GM23338 (cell line): ENCODE measurements around the gene CPNE1. TPM values are rescaled to one million over a fixed set of nuclear protein-coding genes. Genes with fewer than 3 reads are reported as not detected.

ENCODE experiments used
- ATAC-seq: fragments of 200-7000 bp; cut with Tn5 transposase; 3 replicates; pipeline ENCODE4 v1.9.1; 2020
- DNase-seq: peaks from one replicate; pipeline ENCODE4 v3.0.0-alpha.2; 2015; ENCODE audit warnings: low spot score
- H2AFZ ChIP-seq: fragments of 200-600 bp; sonication (generic); 2 replicates; pipeline ENCODE4 v1.8.0; 2016; ENCODE audit warnings: antibody characterized with exemption, mild to moderate bottlenecking, moderate library complexity
- H3F3A ChIP-seq: fragments of 200-600 bp; sonication (generic); replicated peaks from 2 replicates; pipeline ENCODE4 v1.8.0; 2017; ENCODE audit warnings: antibody characterized with exemption, mixed run types, low read depth
- H3K27ac ChIP-seq: fragments of 200-600 bp; sonication (generic); 2 replicates; pipeline ENCODE4 v1.6.1; 2016; ENCODE audit warnings: low read depth
- H3K27me3 ChIP-seq: fragments of 200-600 bp; sonication (generic); 2 replicates; pipeline ENCODE4 v1.8.0; 2016; ENCODE audit warnings: mild to moderate bottlenecking, mixed run types, moderate library complexity; ENCODE audit not compliant: insufficient read depth
- H3K36me3 ChIP-seq: fragments of 200-600 bp; sonication (generic); 2 replicates; pipeline ENCODE4 v1.8.0; 2016; ENCODE audit warnings: mild to moderate bottlenecking; ENCODE audit not compliant: insufficient read depth
- H3K4me1 ChIP-seq: fragments of 200-600 bp; sonication (generic); 2 replicates; pipeline ENCODE4 v1.8.0; 2016; ENCODE audit warnings: mild to moderate bottlenecking, moderate library complexity; ENCODE audit not compliant: insufficient read depth
- H3K4me2 ChIP-seq: fragments of 200-600 bp; sonication (generic); 2 replicates; pipeline ENCODE4 v1.7.1; 2017; ENCODE audit warnings: mixed run types
- H3K4me3 ChIP-seq: fragments of 200-600 bp; sonication (generic); 2 replicates; pipeline ENCODE4 v1.6.1; 2016; ENCODE audit warnings: mixed run types
- H3K79me2 ChIP-seq: fragments of 200-600 bp; sonication (generic); replicated peaks from 2 replicates; pipeline ENCODE4 v1.8.0; 2017; ENCODE audit warnings: mild to moderate bottlenecking; ENCODE audit not compliant: insufficient read depth
- H3K9me2 ChIP-seq: fragments of 200-600 bp; sonication (generic); 2 replicates; pipeline ENCODE4 v1.8.0; 2017; ENCODE audit not compliant: insufficient read depth
- H4K20me1 ChIP-seq: fragments of 200-600 bp; sonication (generic); replicated peaks from 2 replicates; pipeline ENCODE4 v1.8.0; 2017; ENCODE audit warnings: mild to moderate bottlenecking; ENCODE audit not compliant: insufficient read depth
- H3K27ac Mint-ChIP-seq: 2 replicates; pipeline ENCODE4 v1.8.0; 2020; ENCODE audit warnings: inconsistent platforms, mild to moderate bottlenecking, moderate library complexity, mixed read lengths
- H3K27me3 Mint-ChIP-seq: 3 replicates; pipeline ENCODE4 v1.8.0; 2022; ENCODE audit warnings: low read depth, mild to moderate bottlenecking, moderate library complexity, mixed read lengths, inconsistent platforms; ENCODE audit not compliant: insufficient read depth, poor library complexity
- H3K36me3 Mint-ChIP-seq: 3 replicates; pipeline ENCODE4 v1.8.0; 2021; ENCODE audit warnings: low read depth, mild to moderate bottlenecking, inconsistent platforms, moderate library complexity, mixed read lengths
- H3K4me1 Mint-ChIP-seq: 3 replicates; pipeline ENCODE4 v1.8.0; 2020; ENCODE audit warnings: mild to moderate bottlenecking, inconsistent platforms, mixed read lengths
- H3K4me3 Mint-ChIP-seq: 3 replicates; pipeline ENCODE4 v1.8.0; 2021; ENCODE audit warnings: moderate library complexity, mild to moderate bottlenecking, inconsistent platforms, mixed read lengths
- H3K9me3 Mint-ChIP-seq: 3 replicates; pipeline ENCODE4 v1.8.0; 2020; ENCODE audit warnings: moderate library complexity, mild to moderate bottlenecking, inconsistent platforms, mixed read lengths
- CREB1 ChIP-seq: fragments of 250-450 bp; sonication (Bioruptor Pico); IDR thresholded peaks from 2 replicates; pipeline ENCODE4 v1.5.0; 2020; ENCODE audit warnings: low read depth, mild to moderate bottlenecking, moderate library complexity
- EZH2 ChIP-seq: fragments of 200-600 bp; sonication (generic); IDR thresholded peaks from one replicate; pipeline ENCODE4 v1.8.0; 2017; ENCODE audit warnings: antibody characterized with exemption, mild to moderate bottlenecking, low read depth; ENCODE audit not compliant: unreplicated experiment
- EZH2phosphoT487 ChIP-seq: fragments of 200-600 bp; sonication (generic); IDR thresholded peaks from one replicate; pipeline ENCODE4 v1.8.1; 2018; ENCODE audit warnings: antibody characterized with exemption; ENCODE audit not compliant: unreplicated experiment
- JUNB ChIP-seq: IDR thresholded peaks from one replicate; pipeline ENCODE4 v1.6.1; 2016; ENCODE audit warnings: antibody characterized with exemption; ENCODE audit not compliant: unreplicated experiment
- NANOG ChIP-seq: IDR thresholded peaks from 2 replicates; pipeline ENCODE4 v1.6.1; 2016; ENCODE audit warnings: antibody characterized with exemption, borderline replicate concordance
- POLR2AphosphoS5 ChIP-seq: IDR thresholded peaks from 2 replicates; pipeline ENCODE4 v1.6.1; 2016; ENCODE audit warnings: antibody characterized with exemption, low read depth
- STAT1 ChIP-seq: IDR thresholded peaks from one replicate; pipeline ENCODE4 v1.6.1; 2016; ENCODE audit warnings: antibody characterized with exemption; ENCODE audit not compliant: unreplicated experiment
- ZNF114 ChIP-seq: fragments of 250-450 bp; sonication (Bioruptor Pico); IDR thresholded peaks from 2 replicates; pipeline ENCODE4 v1.5.0; 2020; ENCODE audit warnings: mild to moderate bottlenecking, moderate library complexity
- ZNF331 ChIP-seq: fragments of 250-450 bp; sonication (Bioruptor Pico); IDR thresholded peaks from 2 replicates; pipeline ENCODE4 v1.5.0; 2020; ENCODE audit warnings: low read depth, mild to moderate bottlenecking, moderate library complexity
- polyA plus RNA-seq: library from polyadenylated mRNA; unstranded; fragments of >200 nt; fragmentation: Nextera tagmentation; extraction: Ambion mirVana; gene quantifications from 2 replicates; pipeline ENCODE4 v1.2.1, GENCODE V29; 2016
- total RNA-seq: library from RNA; depleted of rRNA; stranded (reverse); fragments of >200 nt; shearing (Covaris generic); gene quantifications from 2 replicates; pipeline ENCODE4 v1.2.3, GENCODE V29; 2014
- TF ChIP-seq, protein P1 (sequence below): fragments of 250-450 bp; sonication (Bioruptor Pico); IDR thresholded peaks from 2 replicates; pipeline ENCODE4 v1.5.0; 2020; ENCODE audit warnings: mild to moderate bottlenecking, moderate library complexity
- TF ChIP-seq, protein P2 (sequence below): IDR thresholded peaks from 2 replicates; pipeline ENCODE4 v1.6.1; 2016; ENCODE audit warnings: antibody characterized with exemption
- TF ChIP-seq, protein P3 (sequence below): IDR thresholded peaks from one replicate; pipeline ENCODE4 v1.6.1; 2018; ENCODE audit warnings: antibody characterized with exemption; ENCODE audit not compliant: unreplicated experiment
- TF ChIP-seq, protein P4 (sequence below), 2 experiments: fragments of 200-600 bp in 1 of 2; sonication (generic) in 1 of 2; conservative IDR thresholded peaks; 2 replicates each; pipeline versions ENCODE4 v1.5.1 to v1.6.1; 2016 to 2017; ENCODE audit warnings: antibody characterized with exemption in 2 of 2, low read depth in 2 of 2, mild to moderate bottlenecking in 2 of 2, moderate library complexity in 1 of 2

Gene CPNE1
- total and polyA plus RNA-seq, 2 experiments from 2014 or later = 189 to 196 TPM

DNA sequence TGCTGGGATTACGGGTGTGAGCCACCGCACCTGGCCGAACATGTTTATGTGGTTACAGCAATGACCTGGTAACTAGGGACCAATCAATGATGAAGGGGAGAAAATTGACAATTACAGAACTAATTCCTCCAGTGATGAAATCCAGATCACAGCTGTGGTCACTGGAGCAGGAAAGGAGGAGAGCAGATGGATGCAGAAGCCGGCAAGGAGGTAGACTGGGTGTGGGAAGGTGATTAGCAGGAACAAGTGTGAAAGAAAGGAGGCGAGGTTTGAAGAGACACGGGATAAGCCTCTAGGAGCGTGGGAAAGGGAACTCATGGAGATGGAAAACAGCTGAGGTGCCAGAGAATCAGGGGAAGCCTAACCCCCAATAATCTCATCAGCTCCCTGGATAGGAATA lies 66.2 kb downstream of the CPNE1 start:
- H3K4me1 Mint-ChIP-seq = peaks cover 13% of the 10 kb centered on the region
- Histone ChIP-seq H2AFZ (no peak overlapping the region), H3F3A (no peaks in the 10 kb centered on the region), H3K27ac (no peak overlapping the region), H3K27me3 (peaks cover 40% of the 10 kb centered on the region), H4K20me1 (no peaks in the 10 kb centered on the region), H3K4me2 (no peak overlapping the region), H3K36me3 (no peaks in the 10 kb centered on the region), H3K79me2 (no peaks in the 10 kb centered on the region), H3K9me2 (no peaks in the 10 kb centered on the region), H3K4me3 (no peak overlapping the region), H3K4me1 (no peaks in the 10 kb centered on the region)
- no peak overlapping the region; the same call in 2 of the 3 replicates for H3K4me3 Mint-ChIP-seq
- no peaks in the 10 kb centered on the region; the same call in 1 of the 3 replicates for H3K36me3 Mint-ChIP-seq
- H3K9me3 Mint-ChIP-seq = no peaks in the 10 kb centered on the region; the same call in 2 of the 3 replicates
- DNase-seq = no peak
- no peak overlapping the region for H3K27ac Mint-ChIP-seq
- TF ChIP-seq ZNF331 (CRISPR knock-in tag) (no peak), EZH2 (no peak), STAT1 (no peak), CREB1 (CRISPR knock-in tag) (no peak), NANOG (no peak), ZNF114 (CRISPR knock-in tag) (no peak), EZH2phosphoT487 (no peak), POLR2AphosphoS5 (no peak), JUNB (no peak)
- TF ChIP-seq, protein P1, sequence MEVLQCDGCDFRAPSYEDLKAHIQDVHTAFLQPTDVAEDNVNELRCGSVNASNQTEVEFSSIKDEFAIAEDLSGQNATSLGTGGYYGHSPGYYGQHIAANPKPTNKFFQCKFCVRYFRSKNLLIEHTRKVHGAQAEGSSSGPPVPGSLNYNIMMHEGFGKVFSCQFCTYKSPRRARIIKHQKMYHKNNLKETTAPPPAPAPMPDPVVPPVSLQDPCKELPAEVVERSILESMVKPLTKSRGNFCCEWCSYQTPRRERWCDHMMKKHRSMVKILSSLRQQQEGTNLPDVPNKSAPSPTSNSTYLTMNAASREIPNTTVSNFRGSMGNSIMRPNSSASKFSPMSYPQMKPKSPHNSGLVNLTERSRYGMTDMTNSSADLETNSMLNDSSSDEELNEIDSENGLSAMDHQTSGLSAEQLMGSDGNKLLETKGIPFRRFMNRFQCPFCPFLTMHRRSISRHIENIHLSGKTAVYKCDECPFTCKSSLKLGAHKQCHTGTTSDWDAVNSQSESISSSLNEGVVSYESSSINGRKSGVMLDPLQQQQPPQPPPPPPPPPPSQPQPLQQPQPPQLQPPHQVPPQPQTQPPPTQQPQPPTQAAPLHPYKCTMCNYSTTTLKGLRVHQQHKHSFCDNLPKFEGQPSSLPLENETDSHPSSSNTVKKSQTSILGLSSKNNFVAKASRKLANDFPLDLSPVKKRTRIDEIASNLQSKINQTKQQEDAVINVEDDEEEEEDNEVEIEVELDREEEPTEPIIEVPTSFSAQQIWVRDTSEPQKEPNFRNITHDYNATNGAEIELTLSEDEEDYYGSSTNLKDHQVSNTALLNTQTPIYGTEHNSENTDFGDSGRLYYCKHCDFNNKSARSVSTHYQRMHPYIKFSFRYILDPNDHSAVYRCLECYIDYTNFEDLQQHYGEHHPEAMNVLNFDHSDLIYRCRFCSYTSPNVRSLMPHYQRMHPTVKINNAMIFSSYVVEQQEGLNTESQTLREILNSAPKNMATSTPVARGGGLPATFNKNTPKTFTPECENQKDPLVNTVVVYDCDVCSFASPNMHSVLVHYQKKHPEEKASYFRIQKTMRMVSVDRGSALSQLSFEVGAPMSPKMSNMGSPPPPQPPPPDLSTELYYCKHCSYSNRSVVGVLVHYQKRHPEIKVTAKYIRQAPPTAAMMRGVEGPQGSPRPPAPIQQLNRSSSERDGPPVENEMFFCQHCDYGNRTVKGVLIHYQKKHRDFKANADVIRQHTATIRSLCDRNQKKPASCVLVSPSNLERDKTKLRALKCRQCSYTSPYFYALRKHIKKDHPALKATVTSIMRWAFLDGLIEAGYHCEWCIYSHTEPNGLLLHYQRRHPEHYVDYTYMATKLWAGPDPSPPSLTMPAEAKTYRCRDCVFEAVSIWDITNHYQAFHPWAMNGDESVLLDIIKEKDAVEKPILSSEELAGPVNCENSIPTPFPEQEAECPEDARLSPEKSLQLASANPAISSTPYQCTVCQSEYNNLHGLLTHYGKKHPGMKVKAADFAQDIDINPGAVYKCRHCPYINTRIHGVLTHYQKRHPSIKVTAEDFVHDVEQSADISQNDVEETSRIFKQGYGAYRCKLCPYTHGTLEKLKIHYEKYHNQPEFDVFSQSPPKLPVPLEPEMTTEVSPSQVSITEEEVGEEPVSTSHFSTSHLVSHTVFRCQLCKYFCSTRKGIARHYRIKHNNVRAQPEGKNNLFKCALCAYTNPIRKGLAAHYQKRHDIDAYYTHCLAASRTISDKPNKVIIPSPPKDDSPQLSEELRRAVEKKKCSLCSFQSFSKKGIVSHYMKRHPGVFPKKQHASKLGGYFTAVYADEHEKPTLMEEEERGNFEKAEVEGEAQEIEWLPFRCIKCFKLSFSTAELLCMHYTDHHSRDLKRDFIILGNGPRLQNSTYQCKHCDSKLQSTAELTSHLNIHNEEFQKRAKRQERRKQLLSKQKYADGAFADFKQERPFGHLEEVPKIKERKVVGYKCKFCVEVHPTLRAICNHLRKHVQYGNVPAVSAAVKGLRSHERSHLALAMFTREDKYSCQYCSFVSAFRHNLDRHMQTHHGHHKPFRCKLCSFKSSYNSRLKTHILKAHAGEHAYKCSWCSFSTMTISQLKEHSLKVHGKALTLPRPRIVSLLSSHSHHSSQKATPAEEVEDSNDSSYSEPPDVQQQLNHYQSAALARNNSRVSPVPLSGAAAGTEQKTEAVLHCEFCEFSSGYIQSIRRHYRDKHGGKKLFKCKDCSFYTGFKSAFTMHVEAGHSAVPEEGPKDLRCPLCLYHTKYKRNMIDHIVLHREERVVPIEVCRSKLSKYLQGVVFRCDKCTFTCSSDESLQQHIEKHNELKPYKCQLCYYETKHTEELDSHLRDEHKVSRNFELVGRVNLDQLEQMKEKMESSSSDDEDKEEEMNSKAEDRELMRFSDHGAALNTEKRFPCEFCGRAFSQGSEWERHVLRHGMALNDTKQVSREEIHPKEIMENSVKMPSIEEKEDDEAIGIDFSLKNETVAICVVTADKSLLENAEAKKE (CRISPR knock-in tag) = no peak
- TF ChIP-seq, protein P2, sequence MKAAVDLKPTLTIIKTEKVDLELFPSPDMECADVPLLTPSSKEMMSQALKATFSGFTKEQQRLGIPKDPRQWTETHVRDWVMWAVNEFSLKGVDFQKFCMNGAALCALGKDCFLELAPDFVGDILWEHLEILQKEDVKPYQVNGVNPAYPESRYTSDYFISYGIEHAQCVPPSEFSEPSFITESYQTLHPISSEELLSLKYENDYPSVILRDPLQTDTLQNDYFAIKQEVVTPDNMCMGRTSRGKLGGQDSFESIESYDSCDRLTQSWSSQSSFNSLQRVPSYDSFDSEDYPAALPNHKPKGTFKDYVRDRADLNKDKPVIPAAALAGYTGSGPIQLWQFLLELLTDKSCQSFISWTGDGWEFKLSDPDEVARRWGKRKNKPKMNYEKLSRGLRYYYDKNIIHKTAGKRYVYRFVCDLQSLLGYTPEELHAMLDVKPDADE = no peak
- TF ChIP-seq, protein P3, sequence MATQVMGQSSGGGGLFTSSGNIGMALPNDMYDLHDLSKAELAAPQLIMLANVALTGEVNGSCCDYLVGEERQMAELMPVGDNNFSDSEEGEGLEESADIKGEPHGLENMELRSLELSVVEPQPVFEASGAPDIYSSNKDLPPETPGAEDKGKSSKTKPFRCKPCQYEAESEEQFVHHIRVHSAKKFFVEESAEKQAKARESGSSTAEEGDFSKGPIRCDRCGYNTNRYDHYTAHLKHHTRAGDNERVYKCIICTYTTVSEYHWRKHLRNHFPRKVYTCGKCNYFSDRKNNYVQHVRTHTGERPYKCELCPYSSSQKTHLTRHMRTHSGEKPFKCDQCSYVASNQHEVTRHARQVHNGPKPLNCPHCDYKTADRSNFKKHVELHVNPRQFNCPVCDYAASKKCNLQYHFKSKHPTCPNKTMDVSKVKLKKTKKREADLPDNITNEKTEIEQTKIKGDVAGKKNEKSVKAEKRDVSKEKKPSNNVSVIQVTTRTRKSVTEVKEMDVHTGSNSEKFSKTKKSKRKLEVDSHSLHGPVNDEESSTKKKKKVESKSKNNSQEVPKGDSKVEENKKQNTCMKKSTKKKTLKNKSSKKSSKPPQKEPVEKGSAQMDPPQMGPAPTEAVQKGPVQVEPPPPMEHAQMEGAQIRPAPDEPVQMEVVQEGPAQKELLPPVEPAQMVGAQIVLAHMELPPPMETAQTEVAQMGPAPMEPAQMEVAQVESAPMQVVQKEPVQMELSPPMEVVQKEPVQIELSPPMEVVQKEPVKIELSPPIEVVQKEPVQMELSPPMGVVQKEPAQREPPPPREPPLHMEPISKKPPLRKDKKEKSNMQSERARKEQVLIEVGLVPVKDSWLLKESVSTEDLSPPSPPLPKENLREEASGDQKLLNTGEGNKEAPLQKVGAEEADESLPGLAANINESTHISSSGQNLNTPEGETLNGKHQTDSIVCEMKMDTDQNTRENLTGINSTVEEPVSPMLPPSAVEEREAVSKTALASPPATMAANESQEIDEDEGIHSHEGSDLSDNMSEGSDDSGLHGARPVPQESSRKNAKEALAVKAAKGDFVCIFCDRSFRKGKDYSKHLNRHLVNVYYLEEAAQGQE = no peak
- TF ChIP-seq, protein P4, sequence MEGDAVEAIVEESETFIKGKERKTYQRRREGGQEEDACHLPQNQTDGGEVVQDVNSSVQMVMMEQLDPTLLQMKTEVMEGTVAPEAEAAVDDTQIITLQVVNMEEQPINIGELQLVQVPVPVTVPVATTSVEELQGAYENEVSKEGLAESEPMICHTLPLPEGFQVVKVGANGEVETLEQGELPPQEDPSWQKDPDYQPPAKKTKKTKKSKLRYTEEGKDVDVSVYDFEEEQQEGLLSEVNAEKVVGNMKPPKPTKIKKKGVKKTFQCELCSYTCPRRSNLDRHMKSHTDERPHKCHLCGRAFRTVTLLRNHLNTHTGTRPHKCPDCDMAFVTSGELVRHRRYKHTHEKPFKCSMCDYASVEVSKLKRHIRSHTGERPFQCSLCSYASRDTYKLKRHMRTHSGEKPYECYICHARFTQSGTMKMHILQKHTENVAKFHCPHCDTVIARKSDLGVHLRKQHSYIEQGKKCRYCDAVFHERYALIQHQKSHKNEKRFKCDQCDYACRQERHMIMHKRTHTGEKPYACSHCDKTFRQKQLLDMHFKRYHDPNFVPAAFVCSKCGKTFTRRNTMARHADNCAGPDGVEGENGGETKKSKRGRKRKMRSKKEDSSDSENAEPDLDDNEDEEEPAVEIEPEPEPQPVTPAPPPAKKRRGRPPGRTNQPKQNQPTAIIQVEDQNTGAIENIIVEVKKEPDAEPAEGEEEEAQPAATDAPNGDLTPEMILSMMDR (conservative IDR thresholded peaks at IDR 0.05; ENCODE audit: low read depth in 2 of 2) = no peak
- no peak for ATAC-seq
- peaks cover 47% of the 10 kb centered on the region for H3K27me3 Mint-ChIP-seq
